ENCODE data around the gene TBX18.

Gene TBX18

GRCh38 chr6:84764332-84765049, at the start of gene TBX18:
TSS of gene TBX18 (minus strand) at chr6:84764598. CDS start at chr6:84764181, 417 bp downstream.
- in situ Hi-C loops (cut with HindIII; ENCODE audit: low sequenced_read_pairs), result no loop called here

GRCh38 chr6:84811351-84811750, 47.0 kb upstream of the TBX18 start:
- in situ Hi-C loops (cut with HindIII; ENCODE audit: low sequenced_read_pairs), result no loop called here

- in situ Hi-C loops (cut with HindIII; ENCODE audit: low sequenced_read_pairs), result no loop called here
Observed at GRCh38 chr6:84809455-84809854, 45.1 kb upstream of the TBX18 start.

GRCh38 chr6:84808491-84809061, 44.2 kb upstream of the TBX18 start:
- in situ Hi-C loops (cut with HindIII; ENCODE audit: low sequenced_read_pairs), result no loop called here

- in situ Hi-C loops (cut with HindIII; ENCODE audit: low sequenced_read_pairs), result no loop called here
Observed at GRCh38 chr6:84805145-84805544, 40.7 kb upstream of the TBX18 start.

GRCh38 chr6:84804720-84805119, 40.3 kb upstream of the TBX18 start:
- in situ Hi-C loops (cut with HindIII; ENCODE audit: low sequenced_read_pairs), result no loop called here

- in situ Hi-C loops (cut with HindIII; ENCODE audit: low sequenced_read_pairs), result no loop called here
Observed at GRCh38 chr6:84801250-84801649, 36.9 kb upstream of the TBX18 start.

GRCh38 chr6:84798257-84798656, 33.9 kb upstream of the TBX18 start:
- in situ Hi-C loops (cut with HindIII; ENCODE audit: low sequenced_read_pairs), result no loop called here

- in situ Hi-C loops (cut with HindIII; ENCODE audit: low sequenced_read_pairs), result no loop called here
Observed at GRCh38 chr6:84796343-84796742, 31.9 kb upstream of the TBX18 start.

- in situ Hi-C loops (cut with HindIII; ENCODE audit: low sequenced_read_pairs), result no loop called here
Observed at GRCh38 chr6:84791927-84792326, 27.5 kb upstream of the TBX18 start.

- in situ Hi-C loops (cut with HindIII; ENCODE audit: low sequenced_read_pairs), result no loop called here
Observed at GRCh38 chr6:84791233-84791632, 26.8 kb upstream of the TBX18 start.

GRCh38 chr6:84789170-84789569, 24.8 kb upstream of the TBX18 start:
- in situ Hi-C loops (cut with HindIII; ENCODE audit: low sequenced_read_pairs), result no loop called here

- in situ Hi-C loops (cut with HindIII; ENCODE audit: low sequenced_read_pairs), result no loop called here
Observed at GRCh38 chr6:84788689-84789088, 24.3 kb upstream of the TBX18 start.

- in situ Hi-C loops (cut with HindIII; ENCODE audit: low sequenced_read_pairs), result no loop called here
Observed at GRCh38 chr6:84785671-84786070, 21.3 kb upstream of the TBX18 start.

GRCh38 chr6:84779917-84780316, 15.5 kb upstream of the TBX18 start:
- in situ Hi-C loops (cut with HindIII; ENCODE audit: low sequenced_read_pairs), result no loop called here

GRCh38 chr6:84779380-84779779, 15.0 kb upstream of the TBX18 start:
- in situ Hi-C loops (cut with HindIII; ENCODE audit: low sequenced_read_pairs), result no loop called here

- in situ Hi-C loops (cut with HindIII; ENCODE audit: low sequenced_read_pairs), result no loop called here
Observed at GRCh38 chr6:84777888-84778287, 13.5 kb upstream of the TBX18 start.

GRCh38 chr6:84776392-84776791, 12.0 kb upstream of the TBX18 start:
- in situ Hi-C loops (cut with HindIII; ENCODE audit: low sequenced_read_pairs), result no loop called here

GRCh38 chr6:84775751-84776150, 11.4 kb upstream of the TBX18 start:
- in situ Hi-C loops (cut with HindIII; ENCODE audit: low sequenced_read_pairs), result no loop called here

- in situ Hi-C loops (cut with HindIII; ENCODE audit: low sequenced_read_pairs), result no loop called here
Observed at GRCh38 chr6:84774985-84775284, 10.5 kb upstream of the TBX18 start.

- in situ Hi-C loops (cut with HindIII; ENCODE audit: low sequenced_read_pairs), result no loop called here
Observed at GRCh38 chr6:84774157-84774984, 10.0 kb upstream of the TBX18 start.

Data from DLD1 (cell line).